HCT116 (cell line): ENCODE data around the gene GRM8. TPM values are rescaled to one million over a fixed set of nuclear protein-coding genes. Genes with fewer than 3 reads are reported as not detected.

Experiments used
- ATAC-seq: fragments of 200-7000 bp; cut with Tn5 transposase; 2 replicates; pipeline ENCODE4 v1.9.1; 2020; ENCODE audit warnings: mild to moderate bottlenecking, moderate library complexity
- BruUV-seq: library from RNA; stranded (reverse); fragments of 400-500 nt; replicated peaks from 2 replicates; lab custom pipeline; 2021; lab: Mats Ljungman, UMichigan
- CTCF ChIA-PET: fragments of 300-600 bp; sonication (Branson Sonifier 250); formaldehyde crosslinking; loops from one replicate; lab custom pipeline; 2021; ENCODE audit warnings: antibody characterized with exemption; lab: Charles Lee
- POLR2A ChIA-PET: fragments of 300-600, 350-600 bp; sonication (Branson Sonifier 250); formaldehyde crosslinking; loops from one replicate; lab custom pipeline; 2021; ENCODE audit warnings: antibody characterized with exemption; lab: Charles Lee
- RAD21 ChIA-PET, 2 experiments: fragments of 300-600 bp; sonication (Branson Sonifier 250); formaldehyde crosslinking; loops; one replicate each; lab custom pipeline; 2023; ENCODE audit warnings: low total read pairs in 2 of 2; ENCODE audit not compliant: uncharacterized antibody in 2 of 2, unreplicated experiment in 2 of 2, low non-redundant PET in 1 of 2; lab: Charles Lee
- DNase-seq: peaks from one replicate; pipeline ENCODE4 v3.0.0-alpha.2; 2010; ENCODE audit warnings: low read depth, low spot score
- H2AFZ ChIP-seq: fragments of 200-600 bp; shearing (Covaris generic), sonication (generic); 2 replicates; pipeline ENCODE4 v1.6.1; 2017; ENCODE audit warnings: low read depth, mixed run types, mixed read lengths, antibody characterized with exemption, low read length; ENCODE audit not compliant: poor library complexity, severe bottlenecking
- H3K27ac ChIP-seq: 2 replicates; pipeline ENCODE4 v1.5.1; 2012; ENCODE audit warnings: low read depth, low read length
- H3K27me3 ChIP-seq: fragments of 200-600 bp; sonication (generic); 2 replicates; pipeline ENCODE4 v1.6.1; 2016; ENCODE audit warnings: mixed run types, low read length, mixed read lengths; ENCODE audit not compliant: insufficient read depth
- H3K36me3 ChIP-seq, 2 experiments: fragments of 200-500 bp in 1 of 2; fragments of 200-600 bp in 1 of 2; sonication (Bioruptor generic) in 1 of 2; sonication (generic) in 1 of 2; 2 replicates each; pipeline versions ENCODE4 v1.5.1 to v1.6.1; 2014 to 2016; ENCODE audit warnings: low read length in 2 of 2, inconsistent platforms in 1 of 2, mixed read lengths in 1 of 2, mixed run types in 1 of 2; ENCODE audit not compliant: insufficient read depth in 2 of 2, control insufficient read depth in 1 of 2
- H3K4me1 ChIP-seq, 2 experiments: fragments of 200-600 bp in 1 of 2; sonication (generic) in 1 of 2; 2 replicates each; pipeline versions ENCODE4 v1.5.1 to v1.6.1; 2012 to 2017; ENCODE audit warnings: low read length in 2 of 2, inconsistent platforms in 1 of 2, mild to moderate bottlenecking in 1 of 2, mixed read lengths in 1 of 2, mixed run types in 1 of 2, moderate library complexity in 1 of 2; ENCODE audit not compliant: insufficient read depth in 2 of 2, control insufficient read depth in 1 of 2
- H3K4me2 ChIP-seq: fragments of 200-600 bp; sonication (generic); 2 replicates; pipeline ENCODE4 v1.6.1; 2017; ENCODE audit warnings: mixed run types, low read length, mixed read lengths
- H3K4me3 ChIP-seq, 2 experiments: fragments of 200-600 bp in 1 of 2; sonication (generic) in 1 of 2; replicated peaks in 1 of 2; 2 replicates each; pipeline ENCODE4 v1.5.1; 2011 to 2016; ENCODE audit warnings: low read length in 2 of 2, control low read depth in 1 of 2, low read depth in 1 of 2, mild to moderate bottlenecking in 1 of 2, mixed read lengths in 1 of 2, mixed run types in 1 of 2
- H3K79me2 ChIP-seq: fragments of 200-600 bp; sonication (generic); 2 replicates; pipeline ENCODE4 v1.6.1; 2017; ENCODE audit warnings: mild to moderate bottlenecking, mixed run types, low read length, moderate library complexity, mixed read lengths; ENCODE audit not compliant: insufficient read depth
- H3K9ac ChIP-seq: fragments of 200-600 bp; sonication (generic); 2 replicates; pipeline ENCODE4 v1.6.1; 2016; ENCODE audit warnings: low read length, mixed read lengths
- H3K9me2 ChIP-seq: fragments of 200-600 bp; sonication (generic), shearing (Covaris generic); 2 replicates; pipeline ENCODE4 v1.6.1; 2017; ENCODE audit warnings: mixed run types, mild to moderate bottlenecking, moderate library complexity; ENCODE audit not compliant: insufficient read depth
- H3K9me3 ChIP-seq, 2 experiments: fragments of 200-500 bp in 1 of 2; fragments of 200-600 bp in 1 of 2; sonication (Bioruptor generic) in 1 of 2; sonication (generic) in 1 of 2; 2 replicates each; pipeline ENCODE4 v1.6.1; 2014 to 2017; ENCODE audit warnings: low read length in 2 of 2, mixed read lengths in 2 of 2, inconsistent platforms in 1 of 2, low read depth in 1 of 2, mild to moderate bottlenecking in 1 of 2, mixed run types in 1 of 2, moderate library complexity in 1 of 2; ENCODE audit not compliant: control insufficient read depth in 1 of 2, insufficient read depth in 1 of 2
- H4K20me1 ChIP-seq: fragments of 200-600 bp; sonication (generic), shearing (Covaris generic); 2 replicates; pipeline ENCODE4 v1.6.1; 2017; ENCODE audit warnings: mixed run types, mild to moderate bottlenecking, moderate library complexity; ENCODE audit not compliant: insufficient read depth
- CBX3 ChIP-seq: IDR thresholded peaks from 2 replicates; pipeline ENCODE4 v1.6.1; 2012; ENCODE audit warnings: low read depth
- EGR1 ChIP-seq: IDR thresholded peaks from 2 replicates; pipeline ENCODE4 v1.6.1; 2012; ENCODE audit warnings: low read depth
- ELF1 ChIP-seq: IDR thresholded peaks from 2 replicates; pipeline ENCODE4 v1.6.1; 2012; ENCODE audit warnings: low read depth, borderline replicate concordance
- EZH2 ChIP-seq: fragments of 200-600 bp; sonication (generic); IDR thresholded peaks from 2 replicates; pipeline ENCODE4 v1.6.1; 2017; ENCODE audit warnings: antibody characterized with exemption, mixed run types
- FOSL1 ChIP-seq: IDR thresholded peaks from 2 replicates; pipeline ENCODE4 v1.6.1; 2012; ENCODE audit warnings: low read depth
- JUND ChIP-seq: IDR thresholded peaks from 2 replicates; pipeline ENCODE4 v1.6.1; 2012
- POLR2A ChIP-seq: IDR thresholded peaks from 2 replicates; pipeline ENCODE4 v1.7.0; 2011; ENCODE audit warnings: borderline replicate concordance; ENCODE audit not compliant: insufficient read depth, insufficient read length; ENCODE audit errors: extremely low read depth
- POLR2AphosphoS5 ChIP-seq: IDR thresholded peaks from 2 replicates; pipeline ENCODE4 v1.6.1; 2011; ENCODE audit warnings: mild to moderate bottlenecking, low read depth, low read length, moderate library complexity
- RAD21 ChIP-seq: IDR thresholded peaks from 2 replicates; pipeline ENCODE4 v1.6.1; 2012; ENCODE audit warnings: low read depth, mild to moderate bottlenecking
- SIN3A ChIP-seq: IDR thresholded peaks from 2 replicates; pipeline ENCODE4 v1.6.1; 2012; ENCODE audit warnings: low read depth
- SP1 ChIP-seq: IDR thresholded peaks from 2 replicates; pipeline ENCODE4 v1.6.1; 2012; ENCODE audit warnings: low read depth
- SRF ChIP-seq: IDR thresholded peaks from 2 replicates; pipeline ENCODE4 v1.6.1; 2012; ENCODE audit warnings: low read depth
- ZFX ChIP-seq: fragments of 450-650 bp; IDR thresholded peaks from 2 replicates; pipeline ENCODE4 v1.6.1; 2017
- ZNF274 ChIP-seq: fragments of 200-500 bp; sonication (Bioruptor generic); IDR thresholded peaks from 2 replicates; pipeline ENCODE4 v1.6.1; 2014; ENCODE audit warnings: mild to moderate bottlenecking, low read depth, low read length, inconsistent platforms
- intact Hi-C: fragments of 100-400 bp; cut with micrococcal nuclease; formaldehyde crosslinking; loops from 2 replicates; pipeline ENCODE4 v1.10.0; 2022
- total RNA-seq: library from RNA; stranded (reverse); gene quantifications from one replicate; pipeline ENCODE4 v1.2.1, GENCODE V29; 2021; ENCODE audit not compliant: unreplicated experiment
- TF ChIP-seq, protein P1 (sequence below): IDR thresholded peaks from 2 replicates; pipeline ENCODE4 v1.6.1; 2012
- TF ChIP-seq, protein P2 (sequence below): IDR thresholded peaks from 2 replicates; pipeline ENCODE4 v1.6.1; 2012
- TF ChIP-seq, protein P3 (sequence below), 3 experiments: fragments of 200-600 bp in 1 of 3; sonication (generic) in 1 of 3; IDR thresholded peaks in 2 of 3; conservative IDR thresholded peaks in 1 of 3; 2 replicates each; pipeline ENCODE4 v1.5.1; 2012 to 2017; ENCODE audit warnings: low read depth in 2 of 3, low read length in 2 of 3, antibody characterized with exemption in 1 of 3, borderline replicate concordance in 1 of 3, control low read depth in 1 of 3, mild to moderate bottlenecking in 1 of 3, mixed read lengths in 1 of 3, mixed run types in 1 of 3, moderate library complexity in 1 of 3; ENCODE audit not compliant: insufficient read depth in 1 of 3

Gene GRM8
- total RNA-seq, 1 experiment from 2014 or later: 0.05 TPM

DNA sequence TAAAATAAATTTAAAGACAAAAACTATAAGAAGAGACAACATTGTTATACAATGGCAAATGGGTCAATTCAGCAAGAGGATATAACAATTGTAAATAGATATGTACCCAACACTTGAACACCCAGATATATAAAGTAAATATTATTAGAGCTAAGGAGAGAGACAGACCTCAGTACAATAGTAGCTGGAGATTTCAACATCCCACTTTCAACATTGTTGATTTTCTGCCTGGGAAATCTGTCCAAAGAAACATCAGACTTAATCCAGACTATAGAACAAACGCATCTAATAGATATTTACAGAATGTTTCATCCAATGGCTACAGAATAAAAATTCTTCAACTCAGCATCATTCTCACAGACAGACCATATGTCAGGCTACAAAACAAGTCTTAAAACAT, 256.1 kb downstream of the GRM8 start:
- RAD21 ChIA-PET: no interaction called here
- Histone ChIP-seq H3K36me3 (no peaks in the 10 kb centered on the region), H3K9me3 (no peaks in the 10 kb centered on the region), H3K4me2 (no peak overlapping the region), H2AFZ (no peak overlapping the region), H4K20me1 (no peaks in the 10 kb centered on the region), H3K4me1 (no peaks in the 10 kb centered on the region), H3K27ac (no peak overlapping the region), H3K9ac (no peak overlapping the region), H3K27me3 (peaks cover 8% of the 10 kb centered on the region; the same call in 1 of the 2 replicates), H3K9me2 (no peaks in the 10 kb centered on the region)
- POLR2A ChIA-PET: no interaction called here
- intact Hi-C loops: no loop called here
- CTCF ChIA-PET: no interaction called here
- TF ChIP-seq SRF (no peak), FOSL1 (no peak), JUND (no peak), POLR2A (no peak), SP1 (no peak), ZNF274 (no peak), ELF1 (no peak), SIN3A (no peak)
- TF ChIP-seq, all 23 proteins: peak for 0
- no peak for ATAC-seq
- DNase-seq: no peak
- no TSS peak for BruUV-seq
- Histone ChIP-seq H3K79me2 (no peaks in the 10 kb centered on the region), H3K4me3 (no peak overlapping the region)

DNA sequence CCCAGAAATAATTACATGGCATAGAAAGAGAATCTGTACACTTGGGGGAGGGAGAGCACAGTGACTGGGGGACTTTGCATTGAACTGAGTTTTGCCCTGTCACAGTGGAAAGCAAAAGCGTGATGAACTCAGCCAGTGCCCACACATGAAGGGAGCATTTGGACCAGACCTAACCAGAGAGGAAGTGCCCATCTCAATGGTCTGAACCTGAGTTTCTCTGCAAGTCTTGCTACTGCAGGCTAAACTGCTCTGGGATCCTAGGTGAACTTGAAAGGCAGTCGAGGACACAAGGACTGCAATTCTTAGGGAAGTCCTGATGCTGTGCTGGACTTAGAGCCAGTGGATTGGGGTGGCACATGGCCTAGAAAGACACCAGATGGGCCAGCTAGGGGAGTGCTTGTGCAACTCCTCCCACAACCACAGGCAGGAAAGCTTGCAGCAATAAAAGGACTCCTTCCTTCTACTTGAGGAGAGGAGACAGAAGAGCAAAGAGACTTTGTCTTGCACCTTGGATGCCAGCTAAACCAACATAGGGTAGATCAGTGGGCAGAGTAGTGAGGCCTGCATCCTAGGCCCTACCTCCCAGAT, 259.0 kb downstream of the GRM8 start:
- no peaks in the 10 kb centered on the region for H4K20me1 ChIP-seq
- no peak overlapping the region for H2AFZ ChIP-seq
- intact Hi-C loops: no loop called here
- POLR2A ChIA-PET: no interaction called here
- H3K4me3 ChIP-seq: no peak overlapping the region
- no peaks in the 10 kb centered on the region for H3K9me3 ChIP-seq
- no peaks in the 10 kb centered on the region for H3K79me2 ChIP-seq
- peaks cover 8% of the 10 kb centered on the region; the same call in 1 of the 2 replicates for H3K27me3 ChIP-seq
- no peaks in the 10 kb centered on the region for H3K4me1 ChIP-seq
- H3K9me2 ChIP-seq: no peaks in the 10 kb centered on the region
- no peak overlapping the region for H3K27ac ChIP-seq
- TF ChIP-seq, protein P1, sequence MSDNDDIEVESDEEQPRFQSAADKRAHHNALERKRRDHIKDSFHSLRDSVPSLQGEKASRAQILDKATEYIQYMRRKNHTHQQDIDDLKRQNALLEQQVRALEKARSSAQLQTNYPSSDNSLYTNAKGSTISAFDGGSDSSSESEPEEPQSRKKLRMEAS: no peak
- no peak for TF ChIP-seq JUND
- TF ChIP-seq, protein P2, sequence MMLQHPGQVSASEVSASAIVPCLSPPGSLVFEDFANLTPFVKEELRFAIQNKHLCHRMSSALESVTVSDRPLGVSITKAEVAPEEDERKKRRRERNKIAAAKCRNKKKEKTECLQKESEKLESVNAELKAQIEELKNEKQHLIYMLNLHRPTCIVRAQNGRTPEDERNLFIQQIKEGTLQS: no peak
- TF ChIP-seq CBX3: no peak
- TF ChIP-seq EGR1: no peak
- no peak for TF ChIP-seq ZFX
- TF ChIP-seq ELF1: no peak
- no peak for TF ChIP-seq ZNF274
- no peak for TF ChIP-seq SIN3A
- TF ChIP-seq, protein P3, sequence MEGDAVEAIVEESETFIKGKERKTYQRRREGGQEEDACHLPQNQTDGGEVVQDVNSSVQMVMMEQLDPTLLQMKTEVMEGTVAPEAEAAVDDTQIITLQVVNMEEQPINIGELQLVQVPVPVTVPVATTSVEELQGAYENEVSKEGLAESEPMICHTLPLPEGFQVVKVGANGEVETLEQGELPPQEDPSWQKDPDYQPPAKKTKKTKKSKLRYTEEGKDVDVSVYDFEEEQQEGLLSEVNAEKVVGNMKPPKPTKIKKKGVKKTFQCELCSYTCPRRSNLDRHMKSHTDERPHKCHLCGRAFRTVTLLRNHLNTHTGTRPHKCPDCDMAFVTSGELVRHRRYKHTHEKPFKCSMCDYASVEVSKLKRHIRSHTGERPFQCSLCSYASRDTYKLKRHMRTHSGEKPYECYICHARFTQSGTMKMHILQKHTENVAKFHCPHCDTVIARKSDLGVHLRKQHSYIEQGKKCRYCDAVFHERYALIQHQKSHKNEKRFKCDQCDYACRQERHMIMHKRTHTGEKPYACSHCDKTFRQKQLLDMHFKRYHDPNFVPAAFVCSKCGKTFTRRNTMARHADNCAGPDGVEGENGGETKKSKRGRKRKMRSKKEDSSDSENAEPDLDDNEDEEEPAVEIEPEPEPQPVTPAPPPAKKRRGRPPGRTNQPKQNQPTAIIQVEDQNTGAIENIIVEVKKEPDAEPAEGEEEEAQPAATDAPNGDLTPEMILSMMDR (IDR thresholded peaks at IDR 0.05 in 2 of 3, conservative IDR thresholded peaks at IDR 0.05 in 1 of 3; ENCODE audit: borderline replicate concordance in 1 of 3, insufficient read depth in 1 of 3, low read depth in 2 of 3, low read length in 2 of 3): no peak
- no peak for TF ChIP-seq EZH2
- no peak for TF ChIP-seq POLR2AphosphoS5
- TF ChIP-seq RAD21: no peak
- DNase-seq (no peak), ATAC-seq (no peak)
- RAD21 ChIA-PET: no interaction called here
- BruUV-seq: no TSS peak
- no peaks in the 10 kb centered on the region for H3K36me3 ChIP-seq
- CTCF ChIA-PET: no interaction called here
- no peak overlapping the region for H3K4me2 ChIP-seq
- no peak overlapping the region for H3K9ac ChIP-seq
